Measurements from ENCODE around the gene TENM4.

The TENM4 gene

GRCh38 chr11:79229047-79229446, 211.8 kb downstream of the TENM4 start:
- H3K4me1 ChIP-seq (ENCODE audit: control insufficient read depth, insufficient read depth, low read length) = no peaks in the 10 kb centered on the region
- no peaks in the 10 kb centered on the region for H3K9me3 ChIP-seq (ENCODE audit: control insufficient read depth, insufficient read depth, low read depth, low read length)
- no peak overlapping the region for H3K27ac ChIP-seq (ENCODE audit: extremely low read depth, low read depth, low read length)
- H3K36me3 ChIP-seq (ENCODE audit: control insufficient read depth in 2 of 2, insufficient read depth in 1 of 2, low read length in 2 of 2) = no peaks in the 10 kb centered on the region
- POLR2A ChIA-PET = no interaction called here
- H3K4me3 ChIP-seq (ENCODE audit: low read depth, low read length) = no peak overlapping the region
- no peak for TF ChIP-seq ZBTB49 (tag by site-specific recombination; IDR thresholded peaks at IDR 0.05; ENCODE audit: low read depth)
- TF ChIP-seq, protein P1, sequence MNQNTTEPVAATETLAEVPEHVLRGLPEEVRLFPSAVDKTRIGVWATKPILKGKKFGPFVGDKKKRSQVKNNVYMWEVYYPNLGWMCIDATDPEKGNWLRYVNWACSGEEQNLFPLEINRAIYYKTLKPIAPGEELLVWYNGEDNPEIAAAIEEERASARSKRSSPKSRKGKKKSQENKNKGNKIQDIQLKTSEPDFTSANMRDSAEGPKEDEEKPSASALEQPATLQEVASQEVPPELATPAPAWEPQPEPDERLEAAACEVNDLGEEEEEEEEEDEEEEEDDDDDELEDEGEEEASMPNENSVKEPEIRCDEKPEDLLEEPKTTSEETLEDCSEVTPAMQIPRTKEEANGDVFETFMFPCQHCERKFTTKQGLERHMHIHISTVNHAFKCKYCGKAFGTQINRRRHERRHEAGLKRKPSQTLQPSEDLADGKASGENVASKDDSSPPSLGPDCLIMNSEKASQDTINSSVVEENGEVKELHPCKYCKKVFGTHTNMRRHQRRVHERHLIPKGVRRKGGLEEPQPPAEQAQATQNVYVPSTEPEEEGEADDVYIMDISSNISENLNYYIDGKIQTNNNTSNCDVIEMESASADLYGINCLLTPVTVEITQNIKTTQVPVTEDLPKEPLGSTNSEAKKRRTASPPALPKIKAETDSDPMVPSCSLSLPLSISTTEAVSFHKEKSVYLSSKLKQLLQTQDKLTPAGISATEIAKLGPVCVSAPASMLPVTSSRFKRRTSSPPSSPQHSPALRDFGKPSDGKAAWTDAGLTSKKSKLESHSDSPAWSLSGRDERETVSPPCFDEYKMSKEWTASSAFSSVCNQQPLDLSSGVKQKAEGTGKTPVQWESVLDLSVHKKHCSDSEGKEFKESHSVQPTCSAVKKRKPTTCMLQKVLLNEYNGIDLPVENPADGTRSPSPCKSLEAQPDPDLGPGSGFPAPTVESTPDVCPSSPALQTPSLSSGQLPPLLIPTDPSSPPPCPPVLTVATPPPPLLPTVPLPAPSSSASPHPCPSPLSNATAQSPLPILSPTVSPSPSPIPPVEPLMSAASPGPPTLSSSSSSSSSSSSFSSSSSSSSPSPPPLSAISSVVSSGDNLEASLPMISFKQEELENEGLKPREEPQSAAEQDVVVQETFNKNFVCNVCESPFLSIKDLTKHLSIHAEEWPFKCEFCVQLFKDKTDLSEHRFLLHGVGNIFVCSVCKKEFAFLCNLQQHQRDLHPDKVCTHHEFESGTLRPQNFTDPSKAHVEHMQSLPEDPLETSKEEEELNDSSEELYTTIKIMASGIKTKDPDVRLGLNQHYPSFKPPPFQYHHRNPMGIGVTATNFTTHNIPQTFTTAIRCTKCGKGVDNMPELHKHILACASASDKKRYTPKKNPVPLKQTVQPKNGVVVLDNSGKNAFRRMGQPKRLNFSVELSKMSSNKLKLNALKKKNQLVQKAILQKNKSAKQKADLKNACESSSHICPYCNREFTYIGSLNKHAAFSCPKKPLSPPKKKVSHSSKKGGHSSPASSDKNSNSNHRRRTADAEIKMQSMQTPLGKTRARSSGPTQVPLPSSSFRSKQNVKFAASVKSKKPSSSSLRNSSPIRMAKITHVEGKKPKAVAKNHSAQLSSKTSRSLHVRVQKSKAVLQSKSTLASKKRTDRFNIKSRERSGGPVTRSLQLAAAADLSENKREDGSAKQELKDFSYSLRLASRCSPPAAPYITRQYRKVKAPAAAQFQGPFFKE (tag by site-specific recombination; IDR thresholded peaks at IDR 0.05; ENCODE audit: borderline replicate concordance) = no peak
- TF ChIP-seq ZNF529 (tag by site-specific recombination; IDR thresholded peaks at IDR 0.05; ENCODE audit: insufficient replicate concordance) = no peak
- TF ChIP-seq ZNF555 (tag by site-specific recombination; conservative IDR thresholded peaks at IDR 0.05) = no peak
- no peak for TF ChIP-seq REPIN1 (tag by site-specific recombination; IDR thresholded peaks at IDR 0.05; ENCODE audit: low read depth)
- TF ChIP-seq GLI2 (tag by site-specific recombination; IDR thresholded peaks at IDR 0.05; ENCODE audit: borderline replicate concordance, low read depth) = no peak
- TF ChIP-seq ZNF623 (tag by site-specific recombination; IDR thresholded peaks at IDR 0.05) = no peak
- no peak for TF ChIP-seq ZNF24 (tag by site-specific recombination; IDR thresholded peaks at IDR 0.05)
- no peak for TF ChIP-seq ZNF121 (tag by site-specific recombination; IDR thresholded peaks at IDR 0.05)
- TF ChIP-seq ZBTB8A (tag by site-specific recombination; IDR thresholded peaks at IDR 0.05) = no peak
- TF ChIP-seq, protein P2, sequence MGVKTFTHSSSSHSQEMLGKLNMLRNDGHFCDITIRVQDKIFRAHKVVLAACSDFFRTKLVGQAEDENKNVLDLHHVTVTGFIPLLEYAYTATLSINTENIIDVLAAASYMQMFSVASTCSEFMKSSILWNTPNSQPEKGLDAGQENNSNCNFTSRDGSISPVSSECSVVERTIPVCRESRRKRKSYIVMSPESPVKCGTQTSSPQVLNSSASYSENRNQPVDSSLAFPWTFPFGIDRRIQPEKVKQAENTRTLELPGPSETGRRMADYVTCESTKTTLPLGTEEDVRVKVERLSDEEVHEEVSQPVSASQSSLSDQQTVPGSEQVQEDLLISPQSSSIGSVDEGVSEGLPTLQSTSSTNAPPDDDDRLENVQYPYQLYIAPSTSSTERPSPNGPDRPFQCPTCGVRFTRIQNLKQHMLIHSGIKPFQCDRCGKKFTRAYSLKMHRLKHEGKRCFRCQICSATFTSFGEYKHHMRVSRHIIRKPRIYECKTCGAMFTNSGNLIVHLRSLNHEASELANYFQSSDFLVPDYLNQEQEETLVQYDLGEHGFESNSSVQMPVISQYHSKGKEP (tag by site-specific recombination; IDR thresholded peaks at IDR 0.05) = no peak
- TF ChIP-seq, protein P3, sequence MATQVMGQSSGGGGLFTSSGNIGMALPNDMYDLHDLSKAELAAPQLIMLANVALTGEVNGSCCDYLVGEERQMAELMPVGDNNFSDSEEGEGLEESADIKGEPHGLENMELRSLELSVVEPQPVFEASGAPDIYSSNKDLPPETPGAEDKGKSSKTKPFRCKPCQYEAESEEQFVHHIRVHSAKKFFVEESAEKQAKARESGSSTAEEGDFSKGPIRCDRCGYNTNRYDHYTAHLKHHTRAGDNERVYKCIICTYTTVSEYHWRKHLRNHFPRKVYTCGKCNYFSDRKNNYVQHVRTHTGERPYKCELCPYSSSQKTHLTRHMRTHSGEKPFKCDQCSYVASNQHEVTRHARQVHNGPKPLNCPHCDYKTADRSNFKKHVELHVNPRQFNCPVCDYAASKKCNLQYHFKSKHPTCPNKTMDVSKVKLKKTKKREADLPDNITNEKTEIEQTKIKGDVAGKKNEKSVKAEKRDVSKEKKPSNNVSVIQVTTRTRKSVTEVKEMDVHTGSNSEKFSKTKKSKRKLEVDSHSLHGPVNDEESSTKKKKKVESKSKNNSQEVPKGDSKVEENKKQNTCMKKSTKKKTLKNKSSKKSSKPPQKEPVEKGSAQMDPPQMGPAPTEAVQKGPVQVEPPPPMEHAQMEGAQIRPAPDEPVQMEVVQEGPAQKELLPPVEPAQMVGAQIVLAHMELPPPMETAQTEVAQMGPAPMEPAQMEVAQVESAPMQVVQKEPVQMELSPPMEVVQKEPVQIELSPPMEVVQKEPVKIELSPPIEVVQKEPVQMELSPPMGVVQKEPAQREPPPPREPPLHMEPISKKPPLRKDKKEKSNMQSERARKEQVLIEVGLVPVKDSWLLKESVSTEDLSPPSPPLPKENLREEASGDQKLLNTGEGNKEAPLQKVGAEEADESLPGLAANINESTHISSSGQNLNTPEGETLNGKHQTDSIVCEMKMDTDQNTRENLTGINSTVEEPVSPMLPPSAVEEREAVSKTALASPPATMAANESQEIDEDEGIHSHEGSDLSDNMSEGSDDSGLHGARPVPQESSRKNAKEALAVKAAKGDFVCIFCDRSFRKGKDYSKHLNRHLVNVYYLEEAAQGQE (tag by site-specific recombination; IDR thresholded peaks at IDR 0.05) = no peak
- no peak for TF ChIP-seq HOXD13 (CRISPR knock-in tag; IDR thresholded peaks at IDR 0.05; ENCODE audit: borderline replicate concordance)
- CTCF ChIA-PET = no interaction called here
